CD4-positive, alpha-beta T cell (primary cell): ENCODE measurements around the gene CCDC85B. TPM values are rescaled to one million over a fixed set of nuclear protein-coding genes. Genes with fewer than 3 reads are reported as not detected.

Experiments
- ATAC-seq: fragments of 200-7000 bp; cut with Tn5 transposase; one replicate; pipeline ENCODE4 v1.10.0; 2022; ENCODE audit warnings: mild to moderate bottlenecking; ENCODE audit not compliant: poor library complexity
- CTCF ChIA-PET: fragments of 350-600 bp; sonication (Branson Sonifier 250); formaldehyde crosslinking; loops from one replicate; lab custom pipeline; 2021; ENCODE audit warnings: antibody characterized with exemption, inconsistent platforms; lab: Charles Lee
- POLR2A ChIA-PET: fragments of 350-600 bp; sonication (Branson Sonifier 250); formaldehyde crosslinking; loops from one replicate; lab custom pipeline; 2021; ENCODE audit warnings: antibody characterized with exemption, inconsistent platforms; lab: Charles Lee
- DNase-seq, 14 experiments: peaks; one replicate each; pipeline ENCODE4 v3.0.0-alpha.2; 2013 to 2020; ENCODE audit warnings: mixed read lengths in 2 of 14
- H3K27ac ChIP-seq, 2 donors: one replicate each; pipeline versions ENCODE4 v1.5.1 to v1.7.0; 2013; ENCODE audit warnings: low read length in 2 of 2, low read depth in 1 of 2, mild to moderate bottlenecking in 1 of 2
- H3K27me3 ChIP-seq, 2 experiments: 1 replicate in 1 of 2; 2 replicates in 1 of 2; pipeline versions ENCODE4 v1.6.1 to v1.7.0; 2013; ENCODE audit warnings: low read length in 2 of 2, control low read depth in 1 of 2, mild to moderate bottlenecking in 1 of 2, moderate library complexity in 1 of 2; ENCODE audit not compliant: insufficient read depth in 2 of 2, control insufficient read depth in 1 of 2
- H3K36me3 ChIP-seq: one replicate; pipeline ENCODE4 v1.6.1; 2013; ENCODE audit warnings: low read length, control low read depth; ENCODE audit not compliant: insufficient read depth
- H3K4me1 ChIP-seq: one replicate; pipeline ENCODE4 v1.6.1; 2013; ENCODE audit warnings: low read length, control low read depth; ENCODE audit not compliant: insufficient read depth
- H3K4me3 ChIP-seq: one replicate; pipeline ENCODE4 v1.5.1; 2013; ENCODE audit warnings: mild to moderate bottlenecking, low read length, moderate library complexity
- H3K9me3 ChIP-seq, 2 experiments: 1 replicate in 1 of 2; 2 replicates in 1 of 2; pipeline versions ENCODE4 v1.6.1 to v1.7.0; 2013; ENCODE audit warnings: low read length in 2 of 2, mild to moderate bottlenecking in 2 of 2, control low read depth in 1 of 2, moderate library complexity in 1 of 2; ENCODE audit not compliant: control insufficient read depth in 1 of 2, insufficient read depth in 1 of 2
- H3K27ac Mint-ChIP-seq: one replicate; pipeline ENCODE4 v1.8.0; 2020; ENCODE audit warnings: mixed read lengths
- H3K27me3 Mint-ChIP-seq: one replicate; pipeline ENCODE4 v1.8.0; 2021; ENCODE audit warnings: mixed read lengths
- H3K36me3 Mint-ChIP-seq: one replicate; pipeline ENCODE4 v1.8.0; 2021; ENCODE audit warnings: low read depth, mixed read lengths
- H3K4me1 Mint-ChIP-seq: one replicate; pipeline ENCODE4 v1.8.0; 2021; ENCODE audit warnings: low read depth, mixed read lengths
- H3K4me3 Mint-ChIP-seq: one replicate; pipeline ENCODE4 v1.8.0; 2020; ENCODE audit warnings: mild to moderate bottlenecking, mixed read lengths
- H3K9me3 Mint-ChIP-seq: one replicate; pipeline ENCODE4 v1.8.0; 2020; ENCODE audit warnings: mixed read lengths
- CTCF ChIP-seq: fragments of 200-600 bp; IDR thresholded peaks from one replicate; pipeline ENCODE4 v1.8.0; 2022; ENCODE audit warnings: antibody characterized with exemption, mild to moderate bottlenecking
- intact Hi-C, 2 experiments: fragments of 100-400 bp; cut with DNase I in 1 of 2; cut with micrococcal nuclease in 1 of 2; formaldehyde crosslinking; loops; one replicate each; pipeline versions ENCODE4 v1.15.1 to v1.9.0; 2023 to 2025; cut with DNase I, micrococcal nuclease
- total RNA-seq, 174 experiments: library from RNA in 2 of 174; stranded (reverse) in 2 of 174; gene quantifications; one replicate each; pipeline ENCODE4 v1.2.3 and lab custom pipeline; 2021 to 2026

The CCDC85B gene
- total RNA-seq, 2 experiments from 2014 or later, result 23.1 to 25.8 TPM

- peak in 1 of 14 experiments; percentile 32 for DNase-seq
- H3K36me3 Mint-ChIP-seq, result peaks cover 48% of the 10 kb centered on the region
- no peak overlapping the region for H3K27ac Mint-ChIP-seq
- H3K9me3 Mint-ChIP-seq, result no peaks in the 10 kb centered on the region
- H3K4me1 Mint-ChIP-seq, result peaks cover 34% of the 10 kb centered on the region
- no peak for ATAC-seq
- Histone ChIP-seq H3K4me3 (peak overlapping the region; percentile 84), H3K27me3 (no peaks in the 10 kb centered on the region), H3K36me3 (peaks cover 45% of the 10 kb centered on the region), H3K27ac (no peak overlapping the region), H3K4me1 (peaks cover 48% of the 10 kb centered on the region), H3K9me3 (no peaks in the 10 kb centered on the region)
- CTCF ChIA-PET, result interaction anchor here (4.2 kb wide), 1 partner anchor 33 kb away, joined by 16 read pairs; the partner anchor contains the start of gene FIBP
- peak overlapping the region; percentile 38 for H3K4me3 Mint-ChIP-seq
- no peaks in the 10 kb centered on the region for H3K27me3 Mint-ChIP-seq
- TF ChIP-seq CTCF, result no peak
- POLR2A ChIA-PET, result interaction anchor here (6.6 kb wide), 1 partner anchor 31 kb away, joined by 104 read pairs; the partner anchor contains the start of genes CCDC85B and FIBP
- intact Hi-C loops, result no loop called here
Measured at GRCh38 chr11:65921033-65921555, 30.6 kb downstream of the CCDC85B start.

- Histone ChIP-seq H3K9me3 (no peaks in the 10 kb centered on the region), H3K4me3 (no peak overlapping the region), H3K27ac (no peak overlapping the region), H3K27me3 (no peaks in the 10 kb centered on the region), H3K4me1 (peaks cover 42% of the 10 kb centered on the region), H3K36me3 (peaks cover 38% of the 10 kb centered on the region)
- CTCF ChIA-PET, result interaction anchor here (4.2 kb wide), 1 partner anchor 33 kb away, joined by 16 read pairs; the partner anchor contains the start of gene FIBP
- POLR2A ChIA-PET, result interaction anchor here (6.6 kb wide), 1 partner anchor 32 kb away, joined by 104 read pairs; the partner anchor contains the start of genes CCDC85B and FIBP
- peak overlapping the region; percentile 50 for H3K4me3 Mint-ChIP-seq
- ATAC-seq (no peak), DNase-seq (no peak)
- H3K36me3 Mint-ChIP-seq, result peaks cover 41% of the 10 kb centered on the region
- no peak for TF ChIP-seq CTCF
- intact Hi-C loops, result no loop called here
- H3K9me3 Mint-ChIP-seq, result no peaks in the 10 kb centered on the region
- peaks cover 27% of the 10 kb centered on the region for H3K4me1 Mint-ChIP-seq
- H3K27ac Mint-ChIP-seq, result peak overlapping the region; percentile 44
- no peaks in the 10 kb centered on the region for H3K27me3 Mint-ChIP-seq
Measured at GRCh38 chr11:65921876-65922275, 31.4 kb downstream of the CCDC85B start.

- Mint-ChIP-seq H3K27me3 (no peaks in the 10 kb centered on the region), H3K36me3 (peaks cover 36% of the 10 kb centered on the region), H3K4me1 (peaks cover 28% of the 10 kb centered on the region), H3K4me3 (peak overlapping the region; percentile 55), H3K9me3 (no peaks in the 10 kb centered on the region), H3K27ac (peak overlapping the region; percentile 44)
- no peaks in the 10 kb centered on the region for H3K27me3 ChIP-seq
- no peak overlapping the region for H3K27ac ChIP-seq
- POLR2A ChIA-PET, result interaction anchor here (6.6 kb wide), 1 partner anchor 33 kb away, joined by 104 read pairs; the partner anchor contains the start of genes CCDC85B and FIBP
- TF ChIP-seq CTCF, result no peak
- no peaks in the 10 kb centered on the region for H3K9me3 ChIP-seq
- DNase-seq (no peak), ATAC-seq (no peak)
- H3K4me3 ChIP-seq, result no peak overlapping the region
- H3K36me3 ChIP-seq, result peaks cover 32% of the 10 kb centered on the region
- CTCF ChIA-PET, result interaction anchor here (1.0 to 4.2 kb wide), 3 partner anchors 34 to 66 kb away, joined by 3 to 16 read pairs (median 4); partner anchors contain the start of gene FIBP
- H3K4me1 ChIP-seq, result peaks cover 42% of the 10 kb centered on the region
- intact Hi-C loops, result no loop called here
Measured at GRCh38 chr11:65922565-65922964, 32.1 kb downstream of the CCDC85B start.
